Transverse colon (tissue), 4 donors: ENCODE data around the gene SLC2A13. TPM values are rescaled to one million over a fixed set of nuclear protein-coding genes. Genes with fewer than 3 reads are reported as not detected.

Experiments used
- DNase-seq: peaks from one replicate; pipeline ENCODE4 v3.0.0-alpha.2; 2019
- H3K27ac ChIP-seq, 4 donors: fragments of 200-600 bp; sonication (generic); 2 replicates each; pipeline ENCODE4 v1.5.1; 2016 to 2018; ENCODE audit warnings: inconsistent platforms in 4 of 4
- H3K27me3 ChIP-seq: fragments of 200-600 bp; sonication (generic); 2 replicates; pipeline ENCODE4 v1.5.1; 2017; ENCODE audit warnings: inconsistent platforms
- H3K36me3 ChIP-seq, 4 donors: fragments of 200-600 bp; sonication (generic); 2 replicates each; pipeline ENCODE4 v1.5.1; 2017 to 2019; ENCODE audit warnings: inconsistent platforms in 4 of 4
- H3K4me1 ChIP-seq, 4 donors: fragments of 200-600 bp; sonication (generic); 2 replicates each; pipeline ENCODE4 v1.5.1; 2017 to 2020; ENCODE audit warnings: inconsistent platforms in 4 of 4
- H3K4me3 ChIP-seq, 4 donors: fragments of 200-600 bp; sonication (generic); 1 replicate in 1 of 4; 2 replicates in 3 of 4; pipeline versions ENCODE4 v1.5.1 to v1.6.1; 2017 to 2019; ENCODE audit warnings: inconsistent platforms in 4 of 4
- H3K9me3 ChIP-seq, 2 donors: fragments of 200-600 bp; sonication (generic); 2 replicates each; pipeline ENCODE4 v1.5.1; 2017 to 2019; ENCODE audit warnings: inconsistent platforms in 2 of 2
- CTCF ChIP-seq, 5 experiments: fragments of 200-600 bp in 3 of 5; fragments of 450-650 bp in 2 of 5; sonication (generic) in 3 of 5; IDR thresholded peaks; 1 replicate in 2 of 5; 2 replicates in 3 of 5; pipeline ENCODE4 v1.5.1; 2016 to 2017; ENCODE audit warnings: antibody characterized with exemption in 5 of 5, inconsistent platforms in 3 of 5, mild to moderate bottlenecking in 2 of 5, moderate library complexity in 1 of 5
- EP300 ChIP-seq: sonication (generic); formaldehyde crosslinking; IDR thresholded peaks from one replicate; pipeline ENCODE4 v1.6.1; 2017; ENCODE audit warnings: antibody characterized with exemption, low read depth
- POLR2A ChIP-seq: fragments of 450-650 bp; IDR thresholded peaks from one replicate; pipeline ENCODE4 v1.6.1; 2016; ENCODE audit warnings: antibody characterized with exemption, mild to moderate bottlenecking, moderate library complexity
- POLR2AphosphoS5 ChIP-seq, 3 donors: sonication (generic); formaldehyde crosslinking; IDR thresholded peaks; one replicate each; pipeline ENCODE4 v1.6.1; 2016; ENCODE audit warnings: antibody characterized with exemption in 3 of 3
- WGBS, 2 donors: methylation state at CpG; one replicate each; pipeline ENCODE4 v1.1.5; 2018; ENCODE audit warnings: low coverage in 1 of 2; 5-methylcytosine and 5-hydroxymethylcytosine counted together
- in situ Hi-C, 4 donors: fragments of 200-750 bp; cut with MboI; loops; one replicate each; pipeline versions ENCODE4 v1.15.0 to v1.15.1; 2017; ENCODE audit warnings: low sequenced_read_pairs in 3 of 4, low pct_ligation_motif_present in 1 of 4, low pct_unique_long_range_greater_than_20kb in 1 of 4
- intact Hi-C: fragments of 100-400 bp; cut with DNase I; formaldehyde crosslinking; loops from one replicate; pipeline ENCODE4 v1.15.1; 2023; ENCODE audit warnings: low total_unique reads
- total RNA-seq, 4 donors: library from RNA; depleted of rRNA; stranded (reverse); fragments of >200 nt; gene quantifications; one replicate each; pipeline ENCODE4 v1.1.0, GENCODE V29; 2016

Gene SLC2A13
- total RNA-seq, 4 donors from 2014 or later: 31.8 to 70.7 (median 46.8) TPM

GRCh38 chr12:39966256-39966655, 139.6 kb downstream of the SLC2A13 start:
- in situ Hi-C loops: no loop called here
- 75 to 77% methylated on average over 2 of the region's 2 CpGs for WGBS, 2 donors
- intact Hi-C loops: no loop called here

GRCh38 chr12:39959467-39959866, 146.4 kb downstream of the SLC2A13 start:
- no peaks in the 10 kb centered on the region for H3K4me1 ChIP-seq
- no peaks in the 10 kb centered on the region for H3K9me3 ChIP-seq
- in situ Hi-C loops: no loop called here
- no peak for DNase-seq
- WGBS, 2 donors: 90 to 97% methylated on average over 2 of the region's 2 CpGs
- TF ChIP-seq POLR2A (no peak), EP300 (no peak), POLR2AphosphoS5 (IDR thresholded peaks at IDR 0.05) (no peak), CTCF (IDR thresholded peaks at IDR 0.05) (no peak)
- no peak overlapping the region for H3K27ac ChIP-seq
- intact Hi-C loops: no loop called here
- no peak overlapping the region for H3K4me3 ChIP-seq
- H3K36me3 ChIP-seq: no peaks in the 10 kb centered on the region
- H3K27me3 ChIP-seq: no peaks in the 10 kb centered on the region

More at GRCh38 chr12:39966256-39966655, 139.6 kb downstream of the SLC2A13 start:
- no peaks in the 10 kb centered on the region for H3K9me3 ChIP-seq
- no peak for TF ChIP-seq EP300
- H3K36me3 ChIP-seq: no peaks in the 10 kb centered on the region
- no peaks in the 10 kb centered on the region for H3K27me3 ChIP-seq
- no peak overlapping the region for H3K4me3 ChIP-seq
- no peak for DNase-seq
- peaks cover 0 to 2% (median 0%) of the 10 kb centered on the region in 4 donors for H3K4me1 ChIP-seq
- H3K27ac ChIP-seq: no peak overlapping the region

GRCh38 chr12:39959031-39959430, 146.8 kb downstream of the SLC2A13 start:
- Histone ChIP-seq H3K27me3 (no peaks in the 10 kb centered on the region), H3K9me3 (no peaks in the 10 kb centered on the region), H3K27ac (no peak overlapping the region), H3K4me1 (no peaks in the 10 kb centered on the region), H3K36me3 (no peaks in the 10 kb centered on the region), H3K4me3 (no peak overlapping the region)
- intact Hi-C loops: no loop called here
- no peak for DNase-seq
- in situ Hi-C loops: no loop called here
- WGBS, 2 donors: 70 to 93% methylated on average over 1 to 2 of the region's 2 CpGs
- TF ChIP-seq EP300 (no peak), CTCF (IDR thresholded peaks at IDR 0.05) (no peak), POLR2AphosphoS5 (IDR thresholded peaks at IDR 0.05) (no peak), POLR2A (no peak)

DNA sequence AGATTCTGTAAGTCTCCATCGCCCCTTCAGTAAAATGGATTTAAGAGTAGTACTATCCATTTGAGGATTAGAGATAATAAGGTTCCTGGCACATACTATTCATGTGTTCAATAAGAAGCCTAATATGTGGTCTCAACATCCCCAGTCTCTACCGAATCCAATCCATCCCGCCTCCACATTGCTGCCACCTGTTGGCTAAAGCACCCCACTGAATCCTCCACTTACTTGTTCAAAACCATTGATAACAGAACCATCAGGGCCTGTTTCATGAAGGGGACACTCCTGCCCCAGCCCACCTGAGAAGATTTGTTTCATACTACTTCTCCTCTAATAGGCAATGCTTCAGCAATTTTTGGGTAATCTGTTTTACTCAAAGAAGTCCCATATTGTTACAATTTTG, 147.5 kb downstream of the SLC2A13 start:
- Histone ChIP-seq H3K27ac (no peak overlapping the region), H3K4me1 (no peaks in the 10 kb centered on the region), H3K4me3 (no peak overlapping the region), H3K9me3 (no peaks in the 10 kb centered on the region), H3K36me3 (no peaks in the 10 kb centered on the region), H3K27me3 (no peaks in the 10 kb centered on the region)
- 90 to 99% methylated on average over 3 of the region's 3 CpGs for whole genome bisulfite sequencing, 2 donors
- intact Hi-C loops: no loop called here
- in situ Hi-C loops: no loop called here
- no peak for DNase-seq
- TF ChIP-seq CTCF (IDR thresholded peaks at IDR 0.05) (no peak), POLR2AphosphoS5 (IDR thresholded peaks at IDR 0.05) (no peak), POLR2A (no peak), EP300 (no peak)

GRCh38 chr12:39956725-39957124, 149.2 kb downstream of the SLC2A13 start:
- intact Hi-C loops: no loop called here
- H3K4me3 ChIP-seq: no peak overlapping the region
- H3K4me1 ChIP-seq: no peaks in the 10 kb centered on the region
- in situ Hi-C loops: no loop called here
- H3K9me3 ChIP-seq: no peaks in the 10 kb centered on the region
- no peak for DNase-seq
- no peak overlapping the region for H3K27ac ChIP-seq
- 85 to 92% methylated on average over 2 of the region's 2 CpGs for WGBS, 2 donors
- no peaks in the 10 kb centered on the region for H3K27me3 ChIP-seq
- no peaks in the 10 kb centered on the region for H3K36me3 ChIP-seq
- TF ChIP-seq EP300 (no peak), POLR2AphosphoS5 (IDR thresholded peaks at IDR 0.05) (no peak), CTCF (IDR thresholded peaks at IDR 0.05) (no peak), POLR2A (no peak)
